GM21786 (cell line): ENCODE data around the gene PTPRB.
"Not testable (repeated sequence)": the region's sequence is repeated elsewhere in the genome, so short reads cannot be mapped to it uniquely, and the experiment has no call there.

Source experiments
- ATAC-seq: cut with Tn5 transposase; IDR thresholded peaks from one replicate; pipeline ENCODE4 v1.9.1; 2021; ENCODE audit not compliant: unreplicated experiment

The PTPRB gene

GRCh38 chr12:70549340-70550179 lies 87.7 kb downstream of the PTPRB start:
- no peak for ATAC-seq

- ATAC-seq, result no peak
Measured at GRCh38 chr12:70543444-70543843, 93.8 kb downstream of the PTPRB start.

- no peak for ATAC-seq
Measured at GRCh38 chr12:70540996-70541395, 96.2 kb downstream of the PTPRB start.

GRCh38 chr12:70536650-70537049 lies 100.6 kb downstream of the PTPRB start:
- no peak for ATAC-seq

- no peak for ATAC-seq
Measured at GRCh38 chr12:70535896-70536374, 101.3 kb downstream of the PTPRB start.

GRCh38 chr12:70534466-70534865 lies 102.8 kb downstream of the PTPRB start:
- ATAC-seq, result no peak

- ATAC-seq, result no peak
Measured at GRCh38 chr12:70529647-70530046, 107.6 kb downstream of the PTPRB start.

- no peak for ATAC-seq
Measured at GRCh38 chr12:70520847-70521246, 116.4 kb downstream of the PTPRB start.

GRCh38 chr12:70513426-70513825 lies 123.8 kb downstream of the PTPRB start:
- ATAC-seq, result no peak

GRCh38 chr12:70508178-70508577 lies 129.1 kb downstream of the PTPRB start:
- peak; percentile 58 for ATAC-seq

- ATAC-seq, result no peak
Measured at GRCh38 chr12:70507442-70507841, 129.8 kb downstream of the PTPRB start.

- ATAC-seq, result no peak
Measured at GRCh38 chr12:70497508-70497907, 139.7 kb downstream of the PTPRB start.

GRCh38 chr12:70492904-70493303 lies 144.3 kb downstream of the PTPRB start:
- ATAC-seq, result not testable (repeated sequence)

- ATAC-seq, result not testable (repeated sequence)
Measured at GRCh38 chr12:70490928-70491327, 146.3 kb downstream of the PTPRB start.

- peak; percentile 51 for ATAC-seq
Measured at GRCh38 chr12:70487440-70487839, 149.8 kb downstream of the PTPRB start.

- no peak for ATAC-seq
Measured at GRCh38 chr12:70486588-70486987, 150.6 kb downstream of the PTPRB start.

GRCh38 chr12:70485704-70486103 lies 151.5 kb downstream of the PTPRB start:
- no peak for ATAC-seq

- ATAC-seq, result no peak
Measured at GRCh38 chr12:70484464-70484863, 152.8 kb downstream of the PTPRB start.

GRCh38 chr12:70482764-70483163 lies 154.5 kb downstream of the PTPRB start:
- ATAC-seq, result no peak

GRCh38 chr12:70469221-70469820 lies 167.9 kb downstream of the PTPRB start:
- ATAC-seq, result no peak

- ATAC-seq, result no peak
Measured at GRCh38 chr12:70468741-70469140, 168.5 kb downstream of the PTPRB start.
